ENCODE measurements around the gene OSBPL2. TPM values are rescaled to one million over a fixed set of nuclear protein-coding genes. Genes with fewer than 3 reads are reported as not detected.

Gene OSBPL2
- total and polyA plus RNA-seq, 4 donors: 9.9 to 19.7 (median 12.3) TPM

DNA sequence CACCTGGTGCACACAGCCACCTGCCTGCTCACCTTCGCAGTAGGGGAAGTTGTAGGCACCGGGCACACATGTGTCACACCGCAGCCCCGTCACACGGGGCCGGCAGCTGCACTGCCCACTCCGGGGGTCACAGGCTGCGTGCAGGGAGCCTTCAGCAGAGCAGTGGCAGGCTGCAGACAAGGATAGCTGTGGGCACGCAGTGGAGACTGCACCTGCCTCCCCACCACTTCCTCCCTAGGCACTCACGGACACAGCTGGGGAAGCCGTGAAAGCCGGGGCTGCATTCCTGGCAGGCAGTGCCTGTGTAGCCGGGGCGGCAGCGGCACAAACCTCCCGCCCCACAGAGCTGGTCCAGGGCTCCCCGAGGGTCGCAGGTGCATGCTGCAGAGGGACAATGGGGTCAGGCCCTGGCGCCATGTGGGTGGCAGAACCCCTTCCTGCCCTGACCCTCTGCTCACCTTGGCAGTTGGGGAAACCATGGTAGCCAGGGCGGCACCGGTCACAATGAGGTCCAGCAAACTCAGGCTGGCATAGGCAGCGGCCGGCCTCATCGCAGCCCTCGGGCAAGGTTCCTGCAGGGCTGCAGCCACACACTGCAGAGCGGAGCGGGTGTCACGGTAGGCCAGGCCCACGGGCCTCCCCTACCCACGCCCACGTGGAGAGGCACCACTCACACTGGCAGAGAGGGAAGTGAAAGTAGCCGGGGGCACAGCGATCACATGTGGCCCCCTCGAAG, 99.4 kb downstream of the OSBPL2 start:
- peaks cover 0 to 1% (median 0%) of the 10 kb centered on the region in 4 donors for H3K4me1 ChIP-seq (ENCODE audit: control insufficient read depth in 4 of 4, insufficient read depth in 4 of 4, low read length in 3 of 4)
- peaks cover 3 to 37% (median 15%) of the 10 kb centered on the region in 4 donors for H3K36me3 ChIP-seq (ENCODE audit: control insufficient read depth in 4 of 4, insufficient read depth in 3 of 4, low read depth in 1 of 4, low read length in 3 of 4)
- H3K4me3 ChIP-seq (ENCODE audit: low read depth in 1 of 3, low read length in 3 of 3): no peak overlapping the region
- 89% methylated on average over 34 of the region's 34 CpGs for WGBS
- no peaks in the 10 kb centered on the region for H3K9me3 ChIP-seq (ENCODE audit: control insufficient read depth in 4 of 4, low read length in 3 of 4)
- H3K27ac ChIP-seq (ENCODE audit: low read depth in 1 of 2, low read length in 2 of 2): no peak overlapping the region
- TF ChIP-seq, protein P1, sequence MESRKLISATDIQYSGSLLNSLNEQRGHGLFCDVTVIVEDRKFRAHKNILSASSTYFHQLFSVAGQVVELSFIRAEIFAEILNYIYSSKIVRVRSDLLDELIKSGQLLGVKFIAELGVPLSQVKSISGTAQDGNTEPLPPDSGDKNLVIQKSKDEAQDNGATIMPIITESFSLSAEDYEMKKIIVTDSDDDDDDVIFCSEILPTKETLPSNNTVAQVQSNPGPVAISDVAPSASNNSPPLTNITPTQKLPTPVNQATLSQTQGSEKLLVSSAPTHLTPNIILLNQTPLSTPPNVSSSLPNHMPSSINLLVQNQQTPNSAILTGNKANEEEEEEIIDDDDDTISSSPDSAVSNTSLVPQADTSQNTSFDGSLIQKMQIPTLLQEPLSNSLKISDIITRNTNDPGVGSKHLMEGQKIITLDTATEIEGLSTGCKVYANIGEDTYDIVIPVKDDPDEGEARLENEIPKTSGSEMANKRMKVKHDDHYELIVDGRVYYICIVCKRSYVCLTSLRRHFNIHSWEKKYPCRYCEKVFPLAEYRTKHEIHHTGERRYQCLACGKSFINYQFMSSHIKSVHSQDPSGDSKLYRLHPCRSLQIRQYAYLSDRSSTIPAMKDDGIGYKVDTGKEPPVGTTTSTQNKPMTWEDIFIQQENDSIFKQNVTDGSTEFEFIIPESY (IDR thresholded peaks at IDR 0.05): no peak
- TF ChIP-seq, protein P2, sequence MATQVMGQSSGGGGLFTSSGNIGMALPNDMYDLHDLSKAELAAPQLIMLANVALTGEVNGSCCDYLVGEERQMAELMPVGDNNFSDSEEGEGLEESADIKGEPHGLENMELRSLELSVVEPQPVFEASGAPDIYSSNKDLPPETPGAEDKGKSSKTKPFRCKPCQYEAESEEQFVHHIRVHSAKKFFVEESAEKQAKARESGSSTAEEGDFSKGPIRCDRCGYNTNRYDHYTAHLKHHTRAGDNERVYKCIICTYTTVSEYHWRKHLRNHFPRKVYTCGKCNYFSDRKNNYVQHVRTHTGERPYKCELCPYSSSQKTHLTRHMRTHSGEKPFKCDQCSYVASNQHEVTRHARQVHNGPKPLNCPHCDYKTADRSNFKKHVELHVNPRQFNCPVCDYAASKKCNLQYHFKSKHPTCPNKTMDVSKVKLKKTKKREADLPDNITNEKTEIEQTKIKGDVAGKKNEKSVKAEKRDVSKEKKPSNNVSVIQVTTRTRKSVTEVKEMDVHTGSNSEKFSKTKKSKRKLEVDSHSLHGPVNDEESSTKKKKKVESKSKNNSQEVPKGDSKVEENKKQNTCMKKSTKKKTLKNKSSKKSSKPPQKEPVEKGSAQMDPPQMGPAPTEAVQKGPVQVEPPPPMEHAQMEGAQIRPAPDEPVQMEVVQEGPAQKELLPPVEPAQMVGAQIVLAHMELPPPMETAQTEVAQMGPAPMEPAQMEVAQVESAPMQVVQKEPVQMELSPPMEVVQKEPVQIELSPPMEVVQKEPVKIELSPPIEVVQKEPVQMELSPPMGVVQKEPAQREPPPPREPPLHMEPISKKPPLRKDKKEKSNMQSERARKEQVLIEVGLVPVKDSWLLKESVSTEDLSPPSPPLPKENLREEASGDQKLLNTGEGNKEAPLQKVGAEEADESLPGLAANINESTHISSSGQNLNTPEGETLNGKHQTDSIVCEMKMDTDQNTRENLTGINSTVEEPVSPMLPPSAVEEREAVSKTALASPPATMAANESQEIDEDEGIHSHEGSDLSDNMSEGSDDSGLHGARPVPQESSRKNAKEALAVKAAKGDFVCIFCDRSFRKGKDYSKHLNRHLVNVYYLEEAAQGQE (IDR thresholded peaks at IDR 0.05): no peak
- TF ChIP-seq HNF4G (IDR thresholded peaks at IDR 0.05) (no peak), YY1 (IDR thresholded peaks at IDR 0.05) (no peak), HNF4A (conservative IDR thresholded peaks at IDR 0.05) (no peak), TAF1 (conservative IDR thresholded peaks at IDR 0.05) (no peak), FOXA1 (IDR thresholded peaks at IDR 0.05) (no peak), RXRA (IDR thresholded peaks at IDR 0.05) (no peak), JUND (IDR thresholded peaks at IDR 0.05) (no peak), RAD21 (IDR thresholded peaks at IDR 0.05) (no peak), SP1 (IDR thresholded peaks at IDR 0.05) (no peak), FOXA2 (IDR thresholded peaks at IDR 0.05) (no peak), EGR1 (IDR thresholded peaks at IDR 0.05; ENCODE audit: low read depth in 2 of 2) (no peak)
- TF ChIP-seq, protein P3, sequence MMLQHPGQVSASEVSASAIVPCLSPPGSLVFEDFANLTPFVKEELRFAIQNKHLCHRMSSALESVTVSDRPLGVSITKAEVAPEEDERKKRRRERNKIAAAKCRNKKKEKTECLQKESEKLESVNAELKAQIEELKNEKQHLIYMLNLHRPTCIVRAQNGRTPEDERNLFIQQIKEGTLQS (IDR thresholded peaks at IDR 0.05): no peak
- TF ChIP-seq, protein P4, sequence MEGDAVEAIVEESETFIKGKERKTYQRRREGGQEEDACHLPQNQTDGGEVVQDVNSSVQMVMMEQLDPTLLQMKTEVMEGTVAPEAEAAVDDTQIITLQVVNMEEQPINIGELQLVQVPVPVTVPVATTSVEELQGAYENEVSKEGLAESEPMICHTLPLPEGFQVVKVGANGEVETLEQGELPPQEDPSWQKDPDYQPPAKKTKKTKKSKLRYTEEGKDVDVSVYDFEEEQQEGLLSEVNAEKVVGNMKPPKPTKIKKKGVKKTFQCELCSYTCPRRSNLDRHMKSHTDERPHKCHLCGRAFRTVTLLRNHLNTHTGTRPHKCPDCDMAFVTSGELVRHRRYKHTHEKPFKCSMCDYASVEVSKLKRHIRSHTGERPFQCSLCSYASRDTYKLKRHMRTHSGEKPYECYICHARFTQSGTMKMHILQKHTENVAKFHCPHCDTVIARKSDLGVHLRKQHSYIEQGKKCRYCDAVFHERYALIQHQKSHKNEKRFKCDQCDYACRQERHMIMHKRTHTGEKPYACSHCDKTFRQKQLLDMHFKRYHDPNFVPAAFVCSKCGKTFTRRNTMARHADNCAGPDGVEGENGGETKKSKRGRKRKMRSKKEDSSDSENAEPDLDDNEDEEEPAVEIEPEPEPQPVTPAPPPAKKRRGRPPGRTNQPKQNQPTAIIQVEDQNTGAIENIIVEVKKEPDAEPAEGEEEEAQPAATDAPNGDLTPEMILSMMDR (IDR thresholded peaks at IDR 0.05; ENCODE audit: low read depth, low read length, missing input control): no peak
- TF ChIP-seq, protein P5, sequence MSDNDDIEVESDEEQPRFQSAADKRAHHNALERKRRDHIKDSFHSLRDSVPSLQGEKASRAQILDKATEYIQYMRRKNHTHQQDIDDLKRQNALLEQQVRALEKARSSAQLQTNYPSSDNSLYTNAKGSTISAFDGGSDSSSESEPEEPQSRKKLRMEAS (IDR thresholded peaks at IDR 0.05): no peak
- H3K27me3 ChIP-seq (ENCODE audit: control insufficient read depth in 4 of 4, insufficient read depth in 4 of 4, low read length in 3 of 4): no peaks in the 10 kb centered on the region
- no peak for DNase-seq (ENCODE audit: low spot score)
- no peak overlapping the region for H3K9ac ChIP-seq (ENCODE audit: low read depth in 1 of 2, low read length in 2 of 2)

Measured in liver (tissue), 9 donors.